GM15510 (cell line): ENCODE data around the gene FCER2.

Experiments
- POLR2A ChIP-seq: IDR thresholded peaks from 3 replicates; pipeline ENCODE4 v1.6.1; 2011; ENCODE audit warnings: borderline replicate concordance; ENCODE audit not compliant: insufficient read length; ENCODE audit errors: extremely low read depth

FCER2 gene

GRCh38 chr19:7698583-7698982 lies 3.3 kb downstream of the FCER2 start:
- no peak for TF ChIP-seq POLR2A

- no peak for TF ChIP-seq POLR2A
Observed at GRCh38 chr19:7697721-7698287, 4.1 kb downstream of the FCER2 start.

- TF ChIP-seq POLR2A = no peak
Observed at GRCh38 chr19:7694499-7694898, 7.4 kb downstream of the FCER2 start.

- no peak for TF ChIP-seq POLR2A
Observed at GRCh38 chr19:7692417-7693088, 9.4 kb downstream of the FCER2 start.

- TF ChIP-seq POLR2A = no peak
Observed at GRCh38 chr19:7691497-7691896, 10.4 kb downstream of the FCER2 start.

- TF ChIP-seq POLR2A = no peak
Observed at GRCh38 chr19:7690779-7691258, 11.1 kb downstream of the FCER2 start.

- no peak for TF ChIP-seq POLR2A
Observed at GRCh38 chr19:7689165-7689564, 12.8 kb downstream of the FCER2 start.

GRCh38 chr19:7687177-7687576 lies 14.8 kb downstream of the FCER2 start:
- peak; percentile 26 for TF ChIP-seq POLR2A

- no peak for TF ChIP-seq POLR2A
Observed at GRCh38 chr19:7685546-7686445, 16.1 kb downstream of the FCER2 start.

GRCh38 chr19:7682175-7682855 lies 19.6 kb downstream of the FCER2 start:
- TF ChIP-seq POLR2A = no peak

GRCh38 chr19:7681340-7682174 lies 20.4 kb downstream of the FCER2 start:
- TF ChIP-seq POLR2A = peak; percentile 31

GRCh38 chr19:7680606-7681339 lies 21.2 kb downstream of the FCER2 start, which contains the start of gene TRAPPC5:
Gene TRAPPC5, plus strand, starts transcription at chr19:7680833. Its CDS starts 1,421 bp downstream, at chr19:7682254.
- TF ChIP-seq POLR2A = peak; percentile 55
